Neural cell (in vitro differentiated cells): ENCODE data around the gene EEF1A2.

Source experiments
- CTCF ChIP-seq: fragments of 450-650 bp; IDR thresholded peaks from 2 replicates; pipeline ENCODE4 v1.5.1; 2014; ENCODE audit warnings: antibody characterized with exemption, mild to moderate bottlenecking, moderate library complexity; ENCODE audit not compliant: poor library complexity, severe bottlenecking
- EP300 ChIP-seq: fragments of 450-650 bp; conservative IDR thresholded peaks from 2 replicates; pipeline ENCODE4 v1.6.1; 2014; ENCODE audit warnings: antibody characterized with exemption, mild to moderate bottlenecking, moderate library complexity; ENCODE audit not compliant: poor library complexity, severe bottlenecking
- EZH2 ChIP-seq: fragments of 200-600, 300-800 bp; shearing (Covaris generic), sonication (generic); IDR thresholded peaks from 2 replicates; pipeline ENCODE4 v1.6.1; 2014; ENCODE audit warnings: antibody characterized with exemption, low read length, borderline replicate concordance, mild to moderate bottlenecking; ENCODE audit not compliant: insufficient read depth, poor library complexity, severe bottlenecking

- TF ChIP-seq CTCF (no peak), EZH2 (no peak), EP300 (no peak)
Measured at GRCh38 chr20:63533388-63533787, 34.5 kb upstream of the EEF1A2 start.
